Subcutaneous adipose tissue (tissue), 4 donors: ENCODE results near the gene CPB1. TPM values are rescaled to one million over a fixed set of nuclear protein-coding genes. Genes with fewer than 3 reads are reported as not detected.

Experiments used
- CTCF ChIP-seq: fragments of 450-650 bp; IDR thresholded peaks from one replicate; pipeline ENCODE4 v1.5.1; 2016; ENCODE audit warnings: low read depth, mild to moderate bottlenecking, control low read depth, antibody characterized with exemption, moderate library complexity
- total RNA-seq, 4 donors: library from RNA; depleted of rRNA; stranded (reverse); fragments of >200 nt; gene quantifications; one replicate each; pipeline ENCODE4 v1.1.0, GENCODE V29; 2016

CPB1 gene
- total RNA-seq, 4 donors from 2014 or later, result 2.0 to 12.1 (median 5.4) TPM

GRCh38 chr3:148903941-148904340 lies 76.3 kb downstream of the CPB1 start:
- no peak for TF ChIP-seq CTCF

- TF ChIP-seq CTCF, result no peak
Measured at GRCh38 chr3:148906667-148907066, 79.1 kb downstream of the CPB1 start.

Other genes with a start within 250 kb of the CPB1 start
- gene AGTR1, start 129.9 kb upstream of the CPB1 start, total RNA-seq, result 100 to 1,000 TPM in 2 of 4 donors, 10 to 100 TPM in 2; 78.6 to 195 (median 115) TPM
- gene CPA3, start 37.5 kb downstream of the CPB1 start, total RNA-seq, result 10 to 100 TPM in 2 of 4 donors, 1 to 10 TPM in 2; 1.9 to 36.4 (median 15.4) TPM
- gene GYG1, start 163.7 kb downstream of the CPB1 start, total RNA-seq, result 10 to 100 TPM; 24.5 to 43.7 (median 33.4) TPM